Measurements from ENCODE around the gene HMGCS2.

The HMGCS2 gene

DNA sequence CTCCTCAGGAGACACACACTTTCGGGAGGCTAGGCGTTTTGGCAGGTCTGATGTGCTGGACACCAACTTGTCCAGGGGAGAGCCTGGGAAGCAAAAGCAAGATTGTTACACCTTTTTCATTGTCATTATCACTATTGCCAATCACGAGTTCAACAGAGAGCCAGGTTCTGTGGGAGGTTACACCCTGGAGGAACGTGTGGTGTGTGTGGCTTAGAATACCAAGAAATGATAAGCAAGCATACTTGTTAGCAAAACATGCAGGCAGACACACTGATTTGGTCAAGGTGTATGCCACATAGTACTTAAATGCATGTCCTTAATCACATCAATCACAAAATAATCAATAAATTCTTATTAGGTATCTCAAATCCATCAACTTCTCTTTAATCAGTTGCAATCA, 16.1 kb downstream of the HMGCS2 start:
- Histone ChIP-seq H3K36me3 (no peaks in the 10 kb centered on the region), H3K4me3 (no peak overlapping the region), H3K4me1 (no peaks in the 10 kb centered on the region), H3K9me3 (no peaks in the 10 kb centered on the region), H3K27me3 (no peaks in the 10 kb centered on the region), H3K27ac (no peak overlapping the region)
- intact Hi-C loops (cut with DNase I; ENCODE audit: low total_unique reads), result no loop called here
- TF ChIP-seq, protein P1, sequence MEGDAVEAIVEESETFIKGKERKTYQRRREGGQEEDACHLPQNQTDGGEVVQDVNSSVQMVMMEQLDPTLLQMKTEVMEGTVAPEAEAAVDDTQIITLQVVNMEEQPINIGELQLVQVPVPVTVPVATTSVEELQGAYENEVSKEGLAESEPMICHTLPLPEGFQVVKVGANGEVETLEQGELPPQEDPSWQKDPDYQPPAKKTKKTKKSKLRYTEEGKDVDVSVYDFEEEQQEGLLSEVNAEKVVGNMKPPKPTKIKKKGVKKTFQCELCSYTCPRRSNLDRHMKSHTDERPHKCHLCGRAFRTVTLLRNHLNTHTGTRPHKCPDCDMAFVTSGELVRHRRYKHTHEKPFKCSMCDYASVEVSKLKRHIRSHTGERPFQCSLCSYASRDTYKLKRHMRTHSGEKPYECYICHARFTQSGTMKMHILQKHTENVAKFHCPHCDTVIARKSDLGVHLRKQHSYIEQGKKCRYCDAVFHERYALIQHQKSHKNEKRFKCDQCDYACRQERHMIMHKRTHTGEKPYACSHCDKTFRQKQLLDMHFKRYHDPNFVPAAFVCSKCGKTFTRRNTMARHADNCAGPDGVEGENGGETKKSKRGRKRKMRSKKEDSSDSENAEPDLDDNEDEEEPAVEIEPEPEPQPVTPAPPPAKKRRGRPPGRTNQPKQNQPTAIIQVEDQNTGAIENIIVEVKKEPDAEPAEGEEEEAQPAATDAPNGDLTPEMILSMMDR (IDR thresholded peaks at IDR 0.05), result no peak
- no peak for DNase-seq

DNA sequence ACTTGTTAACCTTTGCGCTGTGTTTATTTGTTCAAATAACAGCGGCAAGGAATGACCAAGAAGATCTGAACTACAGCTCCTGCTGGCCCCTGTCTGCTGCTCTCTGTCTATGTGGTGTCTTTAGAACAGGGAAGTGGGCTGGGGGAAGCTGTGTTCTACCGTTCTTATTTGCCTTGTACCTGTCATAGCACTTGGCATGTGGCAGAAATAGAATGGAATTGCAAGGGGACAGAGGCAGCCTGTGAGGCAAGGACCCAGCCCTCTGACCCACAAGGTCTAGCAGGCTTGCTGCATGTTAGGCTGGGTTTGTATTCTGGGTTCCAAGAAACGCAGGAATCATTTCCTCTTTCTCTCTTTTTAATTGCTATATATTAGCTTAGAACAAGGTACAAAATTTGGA, 20.7 kb downstream of the HMGCS2 start:
- H3K27me3 ChIP-seq, result no peaks in the 10 kb centered on the region
- H3K27ac ChIP-seq, result no peak overlapping the region
- no peak for DNase-seq
- H3K4me3 ChIP-seq, result no peak overlapping the region
- intact Hi-C loops (cut with DNase I; ENCODE audit: low total_unique reads), result no loop called here
- H3K36me3 ChIP-seq, result no peaks in the 10 kb centered on the region
- H3K9me3 ChIP-seq, result no peaks in the 10 kb centered on the region
- peaks cover 0 to 18% (median 5%) of the 10 kb centered on the region in 4 donors for H3K4me1 ChIP-seq
- TF ChIP-seq, protein P1 (IDR thresholded peaks at IDR 0.05), result no peak

DNA sequence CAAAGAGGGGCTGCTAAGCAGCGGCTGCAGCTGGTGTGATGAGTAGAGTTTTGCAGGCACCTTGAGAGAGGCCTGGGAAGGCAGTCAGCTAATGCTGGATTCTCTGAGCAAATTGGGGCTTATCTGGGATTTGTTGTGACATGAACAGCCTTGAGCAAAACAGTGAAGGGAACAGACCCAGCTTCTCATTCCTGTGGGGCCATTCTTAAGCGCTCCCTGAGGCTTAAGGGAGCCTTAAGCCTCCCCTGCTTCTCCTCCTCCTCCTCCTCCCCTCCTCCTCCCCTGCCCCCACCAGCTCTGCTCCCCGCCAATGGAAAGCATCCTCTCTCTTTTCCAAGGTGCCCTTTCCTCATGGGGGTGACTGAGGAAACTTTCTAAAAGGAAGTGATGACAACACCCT, 21.3 kb downstream of the HMGCS2 start:
- H3K27me3 ChIP-seq, result no peaks in the 10 kb centered on the region
- DNase-seq, result no peak
- intact Hi-C loops (cut with DNase I; ENCODE audit: low total_unique reads), result no loop called here
- H3K36me3 ChIP-seq, result no peaks in the 10 kb centered on the region
- TF ChIP-seq, protein P1 (IDR thresholded peaks at IDR 0.05), result no peak
- no peaks in the 10 kb centered on the region for H3K9me3 ChIP-seq
- peaks cover 0 to 24% (median 9%) of the 10 kb centered on the region in 4 donors for H3K4me1 ChIP-seq
- H3K27ac ChIP-seq, result no peak overlapping the region
- no peak overlapping the region for H3K4me3 ChIP-seq

DNA sequence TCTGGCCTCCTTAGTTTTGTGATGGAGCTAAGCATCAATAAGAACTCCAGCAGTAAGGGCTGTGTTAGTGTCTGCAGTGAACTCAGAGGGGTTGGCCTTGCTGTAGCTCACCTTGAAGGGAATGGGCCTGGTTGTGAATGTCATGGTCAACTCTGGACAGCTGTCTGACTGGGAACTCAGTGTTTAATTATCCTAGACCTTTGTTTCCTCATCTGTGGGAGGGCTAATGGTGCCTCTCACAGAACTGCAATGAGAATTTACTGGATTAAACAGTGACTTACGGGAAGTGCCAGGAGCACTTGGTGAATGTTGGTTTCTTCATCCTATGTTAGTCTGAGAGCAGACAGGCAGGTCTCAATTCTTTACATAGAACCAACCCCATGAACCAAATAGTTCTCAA, 23.7 kb downstream of the HMGCS2 start:
- no peak for DNase-seq
- Histone ChIP-seq H3K4me1 (peaks cover 0 to 36% (median 18%) of the 10 kb centered on the region in 4 donors), H3K27me3 (no peaks in the 10 kb centered on the region), H3K9me3 (no peaks in the 10 kb centered on the region), H3K36me3 (no peaks in the 10 kb centered on the region), H3K4me3 (no peak overlapping the region), H3K27ac (no peak overlapping the region)
- TF ChIP-seq, protein P1 (IDR thresholded peaks at IDR 0.05), result no peak
- intact Hi-C loops (cut with DNase I; ENCODE audit: low total_unique reads), result no loop called here

DNA sequence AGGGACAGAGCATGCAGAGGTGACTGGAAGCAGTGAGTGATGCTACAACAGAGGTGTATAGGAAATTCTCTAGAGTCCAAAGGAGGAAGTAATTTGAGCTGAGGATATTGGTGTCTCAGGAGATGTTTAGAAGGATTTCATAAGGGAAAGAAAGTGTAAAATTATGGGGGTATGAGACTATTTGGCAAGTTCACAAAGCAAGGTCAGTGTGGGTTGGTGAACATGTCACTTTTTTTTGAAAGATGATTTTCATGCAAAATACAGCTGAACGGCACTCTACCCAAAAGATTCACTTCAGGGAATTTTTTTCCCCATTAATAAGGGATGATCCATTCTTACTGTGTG, 24.1 kb downstream of the HMGCS2 start:
- TF ChIP-seq, protein P1 (IDR thresholded peaks at IDR 0.05), result no peak
- Histone ChIP-seq H3K36me3 (no peaks in the 10 kb centered on the region), H3K27me3 (no peaks in the 10 kb centered on the region), H3K9me3 (no peaks in the 10 kb centered on the region), H3K4me3 (no peak overlapping the region), H3K4me1 (peaks cover 0 to 36% (median 18%) of the 10 kb centered on the region in 4 donors), H3K27ac (no peak overlapping the region)
- no peak for DNase-seq
- intact Hi-C loops (cut with DNase I; ENCODE audit: low total_unique reads), result no loop called here
